ENCODE data around the gene PRKCB. TPM values are rescaled to one million over a fixed set of nuclear protein-coding genes. Genes with fewer than 3 reads are reported as not detected.

PRKCB gene
- total and polyA plus RNA-seq, 8 donors: 13.5 to 74.3 (median 57.0) TPM

DNA sequence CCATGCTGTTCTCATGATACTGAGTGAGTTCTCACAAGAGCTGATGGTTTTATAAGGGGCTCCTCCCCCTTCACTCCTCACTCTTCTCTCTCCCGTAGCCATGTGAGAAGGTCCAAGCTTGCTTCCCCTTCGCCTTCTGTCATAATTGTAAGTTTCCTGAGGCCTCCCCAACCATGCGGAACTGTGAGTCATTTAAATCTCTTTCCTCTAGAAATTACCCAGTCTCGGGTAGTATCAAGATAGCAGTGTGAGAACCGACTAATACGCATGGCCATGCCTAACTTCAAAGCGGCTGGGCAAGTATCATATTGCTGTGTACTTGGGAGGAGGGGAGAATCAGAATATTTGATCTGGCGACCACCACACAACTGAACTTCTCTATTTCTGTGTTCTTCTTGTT lies 88.3 kb downstream of the PRKCB start:
- Histone ChIP-seq H3K4me1 (peaks cover 0 to 3% of the 10 kb centered on the region in 2 donors), H3K27ac (peak overlapping the region in 1 of 2 donors; percentile 31), H3K9me3 (no peaks in the 10 kb centered on the region), H3K36me3 (no peaks in the 10 kb centered on the region), H3K4me3 (no peak overlapping the region), H3K27me3 (no peaks in the 10 kb centered on the region)
- TF ChIP-seq, protein P1, sequence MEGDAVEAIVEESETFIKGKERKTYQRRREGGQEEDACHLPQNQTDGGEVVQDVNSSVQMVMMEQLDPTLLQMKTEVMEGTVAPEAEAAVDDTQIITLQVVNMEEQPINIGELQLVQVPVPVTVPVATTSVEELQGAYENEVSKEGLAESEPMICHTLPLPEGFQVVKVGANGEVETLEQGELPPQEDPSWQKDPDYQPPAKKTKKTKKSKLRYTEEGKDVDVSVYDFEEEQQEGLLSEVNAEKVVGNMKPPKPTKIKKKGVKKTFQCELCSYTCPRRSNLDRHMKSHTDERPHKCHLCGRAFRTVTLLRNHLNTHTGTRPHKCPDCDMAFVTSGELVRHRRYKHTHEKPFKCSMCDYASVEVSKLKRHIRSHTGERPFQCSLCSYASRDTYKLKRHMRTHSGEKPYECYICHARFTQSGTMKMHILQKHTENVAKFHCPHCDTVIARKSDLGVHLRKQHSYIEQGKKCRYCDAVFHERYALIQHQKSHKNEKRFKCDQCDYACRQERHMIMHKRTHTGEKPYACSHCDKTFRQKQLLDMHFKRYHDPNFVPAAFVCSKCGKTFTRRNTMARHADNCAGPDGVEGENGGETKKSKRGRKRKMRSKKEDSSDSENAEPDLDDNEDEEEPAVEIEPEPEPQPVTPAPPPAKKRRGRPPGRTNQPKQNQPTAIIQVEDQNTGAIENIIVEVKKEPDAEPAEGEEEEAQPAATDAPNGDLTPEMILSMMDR (IDR thresholded peaks at IDR 0.05): no peak
- DNase-seq: no peak
- intact Hi-C loops (cut with DNase I): no loop called here
- no peak for ATAC-seq

- intact Hi-C loops (cut with DNase I): no loop called here
- Histone ChIP-seq H3K9me3 (no peaks in the 10 kb centered on the region), H3K4me1 (peaks cover 0 to 3% of the 10 kb centered on the region in 2 donors), H3K27ac (no peak overlapping the region), H3K27me3 (no peaks in the 10 kb centered on the region), H3K4me3 (no peak overlapping the region), H3K36me3 (no peaks in the 10 kb centered on the region)
- no peak for ATAC-seq
- peak in 1 of 4 donors; percentile 45 for DNase-seq
- TF ChIP-seq, protein P1 (IDR thresholded peaks at IDR 0.05): no peak
Observed at GRCh38 chr16:23927796-23928195, 92.0 kb downstream of the PRKCB start.

DNA sequence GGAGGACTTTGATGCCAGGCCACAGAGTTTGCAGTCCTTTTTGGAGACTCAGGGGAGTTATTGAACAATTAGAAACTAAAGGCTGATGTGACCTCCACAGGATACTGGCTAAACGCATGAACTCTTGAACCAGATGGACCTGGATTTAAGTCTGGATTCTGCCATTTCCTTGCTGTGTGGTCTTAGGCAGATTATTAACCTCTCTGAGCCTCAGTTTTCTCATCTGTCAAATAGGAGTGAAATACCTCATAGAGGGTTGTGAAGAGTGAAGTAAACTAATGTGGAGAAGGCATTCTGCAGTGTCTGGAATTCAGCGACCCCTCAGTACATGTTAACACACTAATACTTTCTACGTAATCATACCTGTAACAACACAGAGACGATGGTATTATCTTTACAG lies 93.5 kb downstream of the PRKCB start:
- intact Hi-C loops (cut with DNase I): no loop called here
- Histone ChIP-seq H3K9me3 (no peaks in the 10 kb centered on the region), H3K4me3 (no peak overlapping the region), H3K27ac (no peak overlapping the region), H3K36me3 (no peaks in the 10 kb centered on the region), H3K27me3 (no peaks in the 10 kb centered on the region), H3K4me1 (no peaks in the 10 kb centered on the region)
- TF ChIP-seq, protein P1 (IDR thresholded peaks at IDR 0.05): no peak
- ATAC-seq (no peak), DNase-seq (no peak)

GRCh38 chr16:23929856-23930255 lies 94.1 kb downstream of the PRKCB start:
- H3K4me1 ChIP-seq: no peaks in the 10 kb centered on the region
- no peak overlapping the region for H3K4me3 ChIP-seq
- ATAC-seq: no peak
- no peaks in the 10 kb centered on the region for H3K9me3 ChIP-seq
- no peak overlapping the region for H3K27ac ChIP-seq
- no peaks in the 10 kb centered on the region for H3K36me3 ChIP-seq
- TF ChIP-seq, protein P1 (IDR thresholded peaks at IDR 0.05): no peak
- no peak for DNase-seq
- no peaks in the 10 kb centered on the region for H3K27me3 ChIP-seq
- intact Hi-C loops (cut with DNase I): no loop called here

DNA sequence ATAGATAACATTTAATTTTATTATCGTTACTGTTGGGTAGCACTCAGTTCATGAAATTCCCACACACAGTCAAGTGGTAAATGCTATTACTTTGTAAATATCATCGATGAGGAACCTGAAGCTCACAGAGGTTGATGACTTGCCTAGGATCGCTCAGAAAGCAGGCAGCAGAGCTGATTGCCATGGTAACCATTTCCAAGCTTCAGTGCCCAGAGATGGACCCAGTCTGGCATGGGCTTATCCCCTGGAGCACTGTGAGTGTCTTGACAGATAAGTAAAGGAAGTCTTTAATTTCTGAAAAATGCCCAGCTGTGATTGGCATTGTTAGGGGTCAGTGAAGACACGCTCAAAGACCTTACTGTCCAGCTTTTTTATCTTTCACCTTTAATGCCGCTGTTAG lies 95.0 kb downstream of the PRKCB start:
- intact Hi-C loops (cut with DNase I): no loop called here
- ATAC-seq (no peak), DNase-seq (no peak)
- H3K27ac ChIP-seq: no peak overlapping the region
- H3K9me3 ChIP-seq: no peaks in the 10 kb centered on the region
- no peaks in the 10 kb centered on the region for H3K36me3 ChIP-seq
- H3K4me1 ChIP-seq: no peaks in the 10 kb centered on the region
- H3K27me3 ChIP-seq: no peaks in the 10 kb centered on the region
- H3K4me3 ChIP-seq: no peak overlapping the region
- TF ChIP-seq, protein P1 (IDR thresholded peaks at IDR 0.05): no peak
